ENCODE measurements around the gene FGF9. TPM values are rescaled to one million over a fixed set of nuclear protein-coding genes. Genes with fewer than 3 reads are reported as not detected.

Gene FGF9
- total RNA-seq, 1 donor from 2014 or later: 0.79 TPM

- Histone ChIP-seq H3K4me3 (ENCODE audit: low read depth, low read length) (no peak overlapping the region), H3K36me3 (ENCODE audit: control insufficient read depth, insufficient read depth, low read length) (no peaks in the 10 kb centered on the region), H3K27me3 (ENCODE audit: control insufficient read depth, insufficient read depth, low read length) (peaks cover 11% of the 10 kb centered on the region)
- no peak for DNase-seq (ENCODE audit: low read depth)
- TF ChIP-seq CTCF (IDR thresholded peaks at IDR 0.05; ENCODE audit: insufficient read depth, low read length, severe bottlenecking): no peak
- FAIRE-seq: no peak
These were observed 1.4 kb downstream of the FGF9 start for GRCh38 chr13:21672287-21672680.

GRCh38 chr13:21672796-21673538 is 2.1 kb downstream of the FGF9 start:
- H3K27me3 ChIP-seq (ENCODE audit: control insufficient read depth, insufficient read depth, low read length): peaks cover 11% of the 10 kb centered on the region
- H3K36me3 ChIP-seq (ENCODE audit: control insufficient read depth, insufficient read depth, low read length): no peaks in the 10 kb centered on the region
- TF ChIP-seq CTCF (IDR thresholded peaks at IDR 0.05; ENCODE audit: insufficient read depth, low read length, severe bottlenecking): no peak
- H3K4me3 ChIP-seq (ENCODE audit: low read depth, low read length): no peak overlapping the region
- DNase-seq (ENCODE audit: low read depth) (no peak), FAIRE-seq (no peak)

- TF ChIP-seq CTCF (IDR thresholded peaks at IDR 0.05; ENCODE audit: insufficient read depth, low read length, severe bottlenecking): no peak
- Histone ChIP-seq H3K27me3 (ENCODE audit: control insufficient read depth, insufficient read depth, low read length) (peaks cover 11% of the 10 kb centered on the region), H3K36me3 (ENCODE audit: control insufficient read depth, insufficient read depth, low read length) (no peaks in the 10 kb centered on the region), H3K4me3 (ENCODE audit: low read depth, low read length) (peak overlapping the region; percentile 45)
- FAIRE-seq (no peak), DNase-seq (ENCODE audit: low read depth) (no peak)
These were observed 2.6 kb downstream of the FGF9 start for GRCh38 chr13:21673539-21673788.

- DNase-seq (ENCODE audit: low read depth): no peak
- no peak for TF ChIP-seq CTCF (IDR thresholded peaks at IDR 0.05; ENCODE audit: insufficient read depth, low read length, severe bottlenecking)
- no peak for FAIRE-seq
- Histone ChIP-seq H3K27me3 (ENCODE audit: control insufficient read depth, insufficient read depth, low read length) (peaks cover 7% of the 10 kb centered on the region), H3K36me3 (ENCODE audit: control insufficient read depth, insufficient read depth, low read length) (no peaks in the 10 kb centered on the region), H3K4me3 (ENCODE audit: low read depth, low read length) (peak overlapping the region; percentile 45)
These were observed 3.1 kb downstream of the FGF9 start for GRCh38 chr13:21673789-21674489.

GRCh38 chr13:21674490-21675009 is 3.7 kb downstream of the FGF9 start:
- Histone ChIP-seq H3K27me3 (ENCODE audit: control insufficient read depth, insufficient read depth, low read length) (peaks cover 7% of the 10 kb centered on the region), H3K4me3 (ENCODE audit: low read depth, low read length) (peak overlapping the region; percentile 45), H3K36me3 (ENCODE audit: control insufficient read depth, insufficient read depth, low read length) (no peaks in the 10 kb centered on the region)
- no peak for TF ChIP-seq CTCF (IDR thresholded peaks at IDR 0.05; ENCODE audit: insufficient read depth, low read length, severe bottlenecking)
- DNase-seq (ENCODE audit: low read depth) (no peak), FAIRE-seq (no peak)

All from bronchial epithelial cell (primary cell).